Activated naive CD4-positive, alpha-beta T cell treated with anti-CD3 and anti-CD28 coated beads, Interleukin-2, amount 50 U/mL, for 16 hours (primary cell): ENCODE data around the gene CFC1.
"Not testable (repeated sequence)": the region's sequence is repeated elsewhere in the genome, so short reads cannot be mapped to it uniquely, and the experiment has no call there.

Source experiments
- DNase-seq: peaks from one replicate; pipeline ENCODE4 v3.0.0-alpha.2; 2020

CFC1 gene

GRCh38 chr2:130599393-130599792, at the start of gene CFC1:
TSS of gene CFC1 (minus strand) at chr2:130599575. CDS start at chr2:130599287, 288 bp downstream.
- not testable (repeated sequence) for DNase-seq

- DNase-seq, result not testable (repeated sequence)
These were observed 42.3 kb upstream of the CFC1 start for GRCh38 chr2:130641688-130642087.

- not testable (repeated sequence) for DNase-seq
These were observed 39.6 kb upstream of the CFC1 start for GRCh38 chr2:130638973-130639372.

- DNase-seq, result not testable (repeated sequence)
These were observed 29.6 kb upstream of the CFC1 start for GRCh38 chr2:130628784-130629475.

GRCh38 chr2:130611140-130611539, 11.8 kb upstream of the CFC1 start, which contains the start of gene POTEJ:
TSS of gene POTEJ (plus strand) at chr2:130611440. CDS start at chr2:130611533, 93 bp downstream.
- DNase-seq, result not testable (repeated sequence)

- DNase-seq, result not testable (repeated sequence)
These were observed 11.1 kb upstream of the CFC1 start for GRCh38 chr2:130610486-130610885.

- not testable (repeated sequence) for DNase-seq
These were observed 9.9 kb upstream of the CFC1 start for GRCh38 chr2:130609002-130609920.

GRCh38 chr2:130608276-130609001, 9.1 kb upstream of the CFC1 start:
- not testable (repeated sequence) for DNase-seq

- not testable (repeated sequence) for DNase-seq
These were observed 2.4 kb upstream of the CFC1 start for GRCh38 chr2:130601648-130602302.

- DNase-seq, result not testable (repeated sequence)
These were observed 551 bp upstream of the CFC1 start for GRCh38 chr2:130599926-130600325.

- not testable (repeated sequence) for DNase-seq
These were observed 912 bp downstream of the CFC1 start for GRCh38 chr2:130598463-130598862.

GRCh38 chr2:130597994-130598393, 1.4 kb downstream of the CFC1 start:
- DNase-seq, result not testable (repeated sequence)

- not testable (repeated sequence) for DNase-seq
These were observed 2.6 kb downstream of the CFC1 start for GRCh38 chr2:130596757-130597156.

- not testable (repeated sequence) for DNase-seq
These were observed 5.4 kb downstream of the CFC1 start for GRCh38 chr2:130594011-130594410.

GRCh38 chr2:130592791-130593414, 6.5 kb downstream of the CFC1 start:
- DNase-seq, result not testable (repeated sequence)

GRCh38 chr2:130590842-130591359, 8.5 kb downstream of the CFC1 start:
- DNase-seq, result not testable (repeated sequence)

GRCh38 chr2:130590170-130590841, 9.1 kb downstream of the CFC1 start:
- not testable (repeated sequence) for DNase-seq

GRCh38 chr2:130588688-130589458, 10.5 kb downstream of the CFC1 start:
- DNase-seq, result not testable (repeated sequence)

- not testable (repeated sequence) for DNase-seq
These were observed 14.6 kb downstream of the CFC1 start for GRCh38 chr2:130584726-130585125.

GRCh38 chr2:130583582-130583981, 15.8 kb downstream of the CFC1 start:
- DNase-seq, result not testable (repeated sequence)
